ENCODE results near the gene ATP11A.

The ATP11A gene

DNA sequence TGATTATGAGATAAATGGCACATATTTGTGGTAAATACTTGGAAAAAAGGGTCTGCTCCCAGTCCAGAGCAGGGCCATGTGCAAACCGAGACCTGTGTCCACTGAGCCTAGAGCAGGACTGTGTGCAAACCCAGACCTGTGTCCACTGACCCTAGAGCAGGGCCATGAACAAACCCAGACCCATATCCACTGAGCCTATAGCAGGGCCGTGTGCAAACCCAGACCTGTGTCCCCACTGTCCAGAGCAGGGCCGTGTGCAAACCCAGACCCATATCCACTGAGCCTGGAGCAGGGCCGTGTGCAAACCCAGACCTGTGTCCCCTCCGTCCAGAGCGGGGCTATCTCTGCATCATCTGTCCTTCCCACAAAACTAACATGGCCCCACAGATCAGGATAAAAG lies 136.0 kb downstream of the ATP11A start:
- DNase-seq, result no peak
- peaks cover 54% of the 10 kb centered on the region for H3K36me3 ChIP-seq (ENCODE audit: control insufficient read depth, insufficient read depth, low read length)
- no peaks in the 10 kb centered on the region for H3K4me1 ChIP-seq (ENCODE audit: control insufficient read depth, insufficient read depth, low read length, poor library complexity, severe bottlenecking)
- no peak overlapping the region for H3K4me3 ChIP-seq (ENCODE audit: insufficient read depth, low read depth, low read length, poor library complexity, severe bottlenecking)
- no peak overlapping the region for H3K27ac ChIP-seq (ENCODE audit: insufficient read depth, low read length, poor library complexity, severe bottlenecking)
- no peaks in the 10 kb centered on the region for H3K27me3 ChIP-seq (replicated peaks; ENCODE audit: control insufficient read depth, insufficient read depth, low read length, poor library complexity, severe bottlenecking)
- no peaks in the 10 kb centered on the region for H3K9me3 ChIP-seq (ENCODE audit: control insufficient read depth, low read length)

DNA sequence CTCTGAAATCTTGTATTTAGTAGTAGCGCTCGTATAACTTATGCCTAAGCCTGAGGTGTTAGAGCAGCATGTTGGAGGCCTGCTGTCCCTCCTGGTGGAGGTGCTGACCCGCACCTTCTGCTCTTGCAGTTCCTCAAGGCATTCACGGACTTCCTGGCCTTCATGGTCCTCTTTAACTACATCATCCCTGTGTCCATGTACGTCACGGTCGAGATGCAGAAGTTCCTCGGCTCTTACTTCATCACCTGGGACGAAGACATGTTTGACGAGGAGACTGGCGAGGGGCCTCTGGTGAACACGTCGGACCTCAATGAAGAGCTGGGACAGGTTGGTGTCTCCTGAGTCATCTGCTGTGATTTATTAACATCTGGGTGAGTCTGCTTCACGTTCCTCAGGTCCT lies 136.7 kb downstream of the ATP11A start:
- Histone ChIP-seq H3K9me3 (ENCODE audit: control insufficient read depth, low read length) (no peaks in the 10 kb centered on the region), H3K36me3 (ENCODE audit: control insufficient read depth, insufficient read depth, low read length) (peaks cover 60% of the 10 kb centered on the region)

DNA sequence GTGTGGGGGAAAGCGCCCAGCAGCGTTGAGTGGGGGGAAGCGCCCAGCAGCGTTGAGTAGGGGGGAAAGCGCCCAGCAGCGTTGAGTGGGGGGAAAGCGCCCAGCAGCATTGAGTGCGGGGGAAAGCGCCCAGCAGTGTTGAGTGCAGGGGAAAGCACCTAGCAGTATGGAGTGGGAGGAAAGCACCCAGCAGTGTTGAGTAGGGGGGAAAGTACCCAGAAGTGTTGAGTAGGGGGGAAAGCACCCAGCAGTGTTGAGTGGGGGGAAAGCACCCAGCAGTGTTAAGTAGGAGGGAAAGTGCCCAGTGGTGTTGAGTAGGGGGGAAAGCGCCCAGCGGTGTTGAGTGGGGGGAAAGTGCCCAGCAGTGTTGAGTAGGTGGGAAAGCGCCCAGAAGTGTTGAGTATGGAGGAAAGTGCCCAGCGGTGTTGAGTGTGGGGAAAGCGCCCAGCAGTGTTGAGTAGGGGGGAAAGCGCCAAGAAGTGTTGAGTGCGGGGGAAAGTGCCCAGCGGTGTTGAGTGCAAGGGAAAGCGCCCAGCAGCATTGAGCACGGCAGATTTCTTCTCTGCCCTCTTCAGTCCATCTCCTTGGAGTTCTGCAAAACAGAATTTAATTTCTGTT lies 138.4 kb downstream of the ATP11A start:
- Histone ChIP-seq H3K9me3 (ENCODE audit: control insufficient read depth, low read length) (no peaks in the 10 kb centered on the region), H3K4me1 (ENCODE audit: control insufficient read depth, insufficient read depth, low read length, poor library complexity, severe bottlenecking) (no peaks in the 10 kb centered on the region), H3K27me3 (replicated peaks; ENCODE audit: control insufficient read depth, insufficient read depth, low read length, poor library complexity, severe bottlenecking) (no peaks in the 10 kb centered on the region), H3K36me3 (ENCODE audit: control insufficient read depth, insufficient read depth, low read length) (peaks cover 65% of the 10 kb centered on the region), H3K4me3 (ENCODE audit: insufficient read depth, low read depth, low read length, poor library complexity, severe bottlenecking) (no peak overlapping the region), H3K27ac (ENCODE audit: insufficient read depth, low read length, poor library complexity, severe bottlenecking) (no peak overlapping the region)
- no peak for DNase-seq

More for the DNA sequence above, 136.7 kb downstream of the ATP11A start:
- Histone ChIP-seq H3K27me3 (replicated peaks; ENCODE audit: control insufficient read depth, insufficient read depth, low read length, poor library complexity, severe bottlenecking) (no peaks in the 10 kb centered on the region), H3K4me3 (ENCODE audit: insufficient read depth, low read depth, low read length, poor library complexity, severe bottlenecking) (no peak overlapping the region), H3K4me1 (ENCODE audit: control insufficient read depth, insufficient read depth, low read length, poor library complexity, severe bottlenecking) (no peaks in the 10 kb centered on the region), H3K27ac (ENCODE audit: insufficient read depth, low read length, poor library complexity, severe bottlenecking) (no peak overlapping the region)
- no peak for DNase-seq

- Histone ChIP-seq H3K27me3 (replicated peaks; ENCODE audit: control insufficient read depth, insufficient read depth, low read length, poor library complexity, severe bottlenecking) (no peaks in the 10 kb centered on the region), H3K36me3 (ENCODE audit: control insufficient read depth, insufficient read depth, low read length) (peaks cover 65% of the 10 kb centered on the region), H3K9me3 (ENCODE audit: control insufficient read depth, low read length) (no peaks in the 10 kb centered on the region), H3K4me3 (ENCODE audit: insufficient read depth, low read depth, low read length, poor library complexity, severe bottlenecking) (no peak overlapping the region), H3K27ac (ENCODE audit: insufficient read depth, low read length, poor library complexity, severe bottlenecking) (no peak overlapping the region), H3K4me1 (ENCODE audit: control insufficient read depth, insufficient read depth, low read length, poor library complexity, severe bottlenecking) (no peaks in the 10 kb centered on the region)
- DNase-seq, result no peak
Observed at GRCh38 chr13:112828756-112829155, 138.9 kb downstream of the ATP11A start.

- no peak for DNase-seq
- Histone ChIP-seq H3K27me3 (replicated peaks; ENCODE audit: control insufficient read depth, insufficient read depth, low read length, poor library complexity, severe bottlenecking) (no peaks in the 10 kb centered on the region), H3K36me3 (ENCODE audit: control insufficient read depth, insufficient read depth, low read length) (peaks cover 63% of the 10 kb centered on the region), H3K4me1 (ENCODE audit: control insufficient read depth, insufficient read depth, low read length, poor library complexity, severe bottlenecking) (no peaks in the 10 kb centered on the region), H3K27ac (ENCODE audit: insufficient read depth, low read length, poor library complexity, severe bottlenecking) (no peak overlapping the region), H3K4me3 (ENCODE audit: insufficient read depth, low read depth, low read length, poor library complexity, severe bottlenecking) (no peak overlapping the region), H3K9me3 (ENCODE audit: control insufficient read depth, low read length) (no peaks in the 10 kb centered on the region)
Observed at GRCh38 chr13:112831196-112831595, 141.4 kb downstream of the ATP11A start.

DNA sequence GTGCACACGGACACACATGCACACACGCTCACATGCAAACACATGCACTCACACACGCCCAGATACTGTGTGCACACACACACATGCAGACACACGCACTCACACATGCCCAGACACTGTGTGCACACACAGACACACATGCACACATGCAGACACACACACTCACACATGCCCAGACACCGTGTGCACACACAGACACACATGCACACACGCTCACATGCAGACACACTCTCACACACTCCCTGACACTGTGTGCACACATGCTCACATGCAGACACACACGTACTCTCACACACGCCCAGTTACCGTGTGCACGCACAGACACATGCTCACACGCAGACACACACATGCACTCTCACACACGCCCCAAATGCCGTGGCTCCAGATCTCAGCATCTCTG lies 142.0 kb downstream of the ATP11A start:
- DNase-seq, result no peak
- H3K27me3 ChIP-seq (replicated peaks; ENCODE audit: control insufficient read depth, insufficient read depth, low read length, poor library complexity, severe bottlenecking), result no peaks in the 10 kb centered on the region
- no peak overlapping the region for H3K4me3 ChIP-seq (ENCODE audit: insufficient read depth, low read depth, low read length, poor library complexity, severe bottlenecking)
- peaks cover 57% of the 10 kb centered on the region for H3K36me3 ChIP-seq (ENCODE audit: control insufficient read depth, insufficient read depth, low read length)
- H3K27ac ChIP-seq (ENCODE audit: insufficient read depth, low read length, poor library complexity, severe bottlenecking), result no peak overlapping the region
- no peaks in the 10 kb centered on the region for H3K9me3 ChIP-seq (ENCODE audit: control insufficient read depth, low read length)
- no peaks in the 10 kb centered on the region for H3K4me1 ChIP-seq (ENCODE audit: control insufficient read depth, insufficient read depth, low read length, poor library complexity, severe bottlenecking)

GRCh38 chr13:112832811-112833210 lies 143.0 kb downstream of the ATP11A start:
- DNase-seq, result no peak
- Histone ChIP-seq H3K27ac (ENCODE audit: insufficient read depth, low read length, poor library complexity, severe bottlenecking) (no peak overlapping the region), H3K4me3 (ENCODE audit: insufficient read depth, low read depth, low read length, poor library complexity, severe bottlenecking) (no peak overlapping the region), H3K4me1 (ENCODE audit: control insufficient read depth, insufficient read depth, low read length, poor library complexity, severe bottlenecking) (no peaks in the 10 kb centered on the region), H3K36me3 (ENCODE audit: control insufficient read depth, insufficient read depth, low read length) (peaks cover 52% of the 10 kb centered on the region), H3K9me3 (ENCODE audit: control insufficient read depth, low read length) (no peaks in the 10 kb centered on the region), H3K27me3 (replicated peaks; ENCODE audit: control insufficient read depth, insufficient read depth, low read length, poor library complexity, severe bottlenecking) (no peaks in the 10 kb centered on the region)

- no peaks in the 10 kb centered on the region for H3K4me1 ChIP-seq (ENCODE audit: control insufficient read depth, insufficient read depth, low read length, poor library complexity, severe bottlenecking)
- H3K27ac ChIP-seq (ENCODE audit: insufficient read depth, low read length, poor library complexity, severe bottlenecking), result no peak overlapping the region
- no peak overlapping the region for H3K4me3 ChIP-seq (ENCODE audit: insufficient read depth, low read depth, low read length, poor library complexity, severe bottlenecking)
- no peak for DNase-seq
- H3K36me3 ChIP-seq (ENCODE audit: control insufficient read depth, insufficient read depth, low read length), result peaks cover 59% of the 10 kb centered on the region
- H3K27me3 ChIP-seq (replicated peaks; ENCODE audit: control insufficient read depth, insufficient read depth, low read length, poor library complexity, severe bottlenecking), result no peaks in the 10 kb centered on the region
- H3K9me3 ChIP-seq (ENCODE audit: control insufficient read depth, low read length), result no peaks in the 10 kb centered on the region
Observed at GRCh38 chr13:112833551-112834257, 143.9 kb downstream of the ATP11A start.

- Histone ChIP-seq H3K36me3 (ENCODE audit: control insufficient read depth, insufficient read depth, low read length) (peaks cover 70% of the 10 kb centered on the region), H3K27ac (ENCODE audit: insufficient read depth, low read length, poor library complexity, severe bottlenecking) (no peak overlapping the region), H3K27me3 (replicated peaks; ENCODE audit: control insufficient read depth, insufficient read depth, low read length, poor library complexity, severe bottlenecking) (no peaks in the 10 kb centered on the region), H3K4me3 (ENCODE audit: insufficient read depth, low read depth, low read length, poor library complexity, severe bottlenecking) (no peak overlapping the region), H3K9me3 (ENCODE audit: control insufficient read depth, low read length) (no peaks in the 10 kb centered on the region), H3K4me1 (ENCODE audit: control insufficient read depth, insufficient read depth, low read length, poor library complexity, severe bottlenecking) (no peaks in the 10 kb centered on the region)
- no peak for DNase-seq
Observed at GRCh38 chr13:112835344-112835743, 145.5 kb downstream of the ATP11A start.

GRCh38 chr13:112835796-112836195 lies 146.0 kb downstream of the ATP11A start:
- Histone ChIP-seq H3K4me3 (ENCODE audit: insufficient read depth, low read depth, low read length, poor library complexity, severe bottlenecking) (no peak overlapping the region), H3K9me3 (ENCODE audit: control insufficient read depth, low read length) (no peaks in the 10 kb centered on the region), H3K36me3 (ENCODE audit: control insufficient read depth, insufficient read depth, low read length) (peaks cover 69% of the 10 kb centered on the region), H3K4me1 (ENCODE audit: control insufficient read depth, insufficient read depth, low read length, poor library complexity, severe bottlenecking) (no peaks in the 10 kb centered on the region), H3K27me3 (replicated peaks; ENCODE audit: control insufficient read depth, insufficient read depth, low read length, poor library complexity, severe bottlenecking) (no peaks in the 10 kb centered on the region), H3K27ac (ENCODE audit: insufficient read depth, low read length, poor library complexity, severe bottlenecking) (no peak overlapping the region)
- no peak for DNase-seq
